Measurements from ENCODE around the gene RMI1.

Gene RMI1

GRCh38 chr9:83956436-83957247, 24.0 kb upstream of the RMI1 start:
- no peaks in the 10 kb centered on the region for H3K9me3 ChIP-seq (ENCODE audit: control insufficient read depth, low read length)
- H3K4me1 ChIP-seq (ENCODE audit: control insufficient read depth, insufficient read depth, low read depth, low read length), result peaks cover 6% of the 10 kb centered on the region
- H3K14ac ChIP-seq (ENCODE audit: low read length in 2 of 2), result peak overlapping the region in 1 of 2 experiments; percentile 55
- H3K9ac ChIP-seq (ENCODE audit: low read length), result peak overlapping the region; percentile 95
- H2BK5ac ChIP-seq (ENCODE audit: low read depth, low read length, poor library complexity, severe bottlenecking), result peak overlapping the region; percentile 15
- no peaks in the 10 kb centered on the region for H3K27me3 ChIP-seq (ENCODE audit: control insufficient read depth in 1 of 2, insufficient read depth in 1 of 2, low read length in 2 of 2)
- no peaks in the 10 kb centered on the region for H3K79me1 ChIP-seq (replicated peaks; ENCODE audit: low read length, poor library complexity, severe bottlenecking)
- H2AK5ac ChIP-seq (ENCODE audit: low read length, severe bottlenecking), result peak overlapping the region; percentile 31
- peak overlapping the region; percentile 26 for H2BK15ac ChIP-seq (ENCODE audit: low read depth, poor library complexity, severe bottlenecking)
- peak overlapping the region in 1 of 2 experiments; percentile 19 for H2BK12ac ChIP-seq (ENCODE audit: low read length in 2 of 2)
- H3K18ac ChIP-seq (ENCODE audit: low read depth in 1 of 2, low read length in 2 of 2), result peak overlapping the region; percentile 38 to 91
- peaks cover 7 to 15% of the 10 kb centered on the region in 2 experiments for H3K36me3 ChIP-seq (ENCODE audit: control insufficient read depth in 1 of 2, insufficient read depth in 2 of 2, low read depth in 1 of 2, low read length in 2 of 2)
- peak overlapping the region in 1 of 2 experiments; percentile 68 for H3K4ac ChIP-seq (ENCODE audit: low read depth in 1 of 2, low read length in 2 of 2)
- peak overlapping the region; percentile 43 for H2AFZ ChIP-seq (ENCODE audit: low read depth, low read length)
- H4K91ac ChIP-seq (ENCODE audit: low read length), result peak overlapping the region; percentile 31
- peak; percentile 33 for DNase-seq
- no peak overlapping the region for H3K27ac ChIP-seq (ENCODE audit: low read length, poor library complexity, severe bottlenecking)
- H4K8ac ChIP-seq (ENCODE audit: low read length), result peak overlapping the region; percentile 92
- H3K4me2 ChIP-seq (ENCODE audit: low read length, poor library complexity, severe bottlenecking), result peak overlapping the region; percentile 33
- 57% methylated on average over 54 of the region's 57 CpGs for WGBS
- no peak overlapping the region for H2BK120ac ChIP-seq (ENCODE audit: low read depth, low read length)
- peak overlapping the region; percentile 59 to 91 for H3K4me3 ChIP-seq (ENCODE audit: insufficient read depth in 1 of 2, low read depth in 1 of 2, low read length in 2 of 2)
- H3K23ac ChIP-seq (ENCODE audit: low read length in 2 of 2), result no peak overlapping the region

DNA sequence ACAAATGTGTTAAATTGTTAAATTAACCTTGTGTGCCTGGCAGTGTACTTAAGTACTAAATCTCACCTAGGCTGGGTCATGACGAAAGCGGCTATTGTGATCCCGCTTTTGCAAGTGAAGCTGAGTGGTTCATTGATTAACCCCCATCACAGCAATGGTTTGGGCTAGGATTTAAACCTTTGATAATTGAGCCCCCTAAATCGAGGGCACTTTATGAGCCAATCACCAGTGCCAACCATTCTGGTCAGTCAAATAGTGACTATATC, 23.4 kb upstream of the RMI1 start:
- H2BK120ac ChIP-seq (ENCODE audit: low read depth, low read length), result no peak overlapping the region
- peak overlapping the region; percentile 24 for H3K4me2 ChIP-seq (ENCODE audit: low read length, poor library complexity, severe bottlenecking)
- DNase-seq, result no peak
- peaks cover 6% of the 10 kb centered on the region for H3K4me1 ChIP-seq (ENCODE audit: control insufficient read depth, insufficient read depth, low read depth, low read length)
- H3K4ac ChIP-seq (ENCODE audit: low read depth in 1 of 2, low read length in 2 of 2), result no peak overlapping the region
- H3K79me1 ChIP-seq (replicated peaks; ENCODE audit: low read length, poor library complexity, severe bottlenecking), result no peaks in the 10 kb centered on the region
- H2BK5ac ChIP-seq (ENCODE audit: low read depth, low read length, poor library complexity, severe bottlenecking), result peak overlapping the region; percentile 15
- no peak overlapping the region for H3K23ac ChIP-seq (ENCODE audit: low read length in 2 of 2)
- H2BK12ac ChIP-seq (ENCODE audit: low read length in 2 of 2), result no peak overlapping the region
- no peak overlapping the region for H4K91ac ChIP-seq (ENCODE audit: low read length)
- H3K36me3 ChIP-seq (ENCODE audit: control insufficient read depth in 1 of 2, insufficient read depth in 2 of 2, low read depth in 1 of 2, low read length in 2 of 2), result peaks cover 7 to 10% of the 10 kb centered on the region in 2 experiments
- no peaks in the 10 kb centered on the region for H3K9me3 ChIP-seq (ENCODE audit: control insufficient read depth, low read length)
- H2AK5ac ChIP-seq (ENCODE audit: low read length, severe bottlenecking), result peak overlapping the region; percentile 31
- H3K27ac ChIP-seq (ENCODE audit: low read length, poor library complexity, severe bottlenecking), result no peak overlapping the region
- H2AFZ ChIP-seq (ENCODE audit: low read depth, low read length), result no peak overlapping the region
- H2BK15ac ChIP-seq (ENCODE audit: low read depth, poor library complexity, severe bottlenecking), result no peak overlapping the region
- no peak overlapping the region for H4K8ac ChIP-seq (ENCODE audit: low read length)
- no peak overlapping the region for H3K14ac ChIP-seq (ENCODE audit: low read length in 2 of 2)
- peak overlapping the region; percentile 95 for H3K9ac ChIP-seq (ENCODE audit: low read length)
- no peak overlapping the region for H3K18ac ChIP-seq (ENCODE audit: low read depth in 1 of 2, low read length in 2 of 2)
- H3K4me3 ChIP-seq (ENCODE audit: insufficient read depth in 1 of 2, low read depth in 1 of 2, low read length in 2 of 2), result peak overlapping the region in 1 of 2 experiments; percentile 91
- no peaks in the 10 kb centered on the region for H3K27me3 ChIP-seq (ENCODE audit: control insufficient read depth in 1 of 2, insufficient read depth in 1 of 2, low read length in 2 of 2)
- 99% methylated on average over 3 of the region's 4 CpGs for WGBS

DNA sequence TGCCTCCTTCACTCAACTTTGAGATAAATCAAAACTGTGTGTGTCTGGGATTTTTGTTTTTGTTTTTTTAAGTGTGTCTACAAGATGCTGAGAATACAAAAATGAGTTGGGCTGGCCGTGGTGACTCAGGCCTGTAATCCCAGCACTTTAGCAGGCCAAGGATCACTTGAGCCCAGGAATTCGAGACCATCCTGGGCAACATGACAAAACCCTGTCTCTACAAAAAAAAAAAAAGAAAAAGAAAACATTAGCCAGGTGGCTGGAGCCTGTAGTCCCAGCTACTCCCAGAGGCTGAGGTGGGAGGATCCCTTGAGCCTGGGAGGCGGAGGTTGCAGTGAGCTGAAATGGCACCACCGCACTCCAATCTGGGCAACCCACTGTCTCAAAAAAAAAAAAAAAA, 21.5 kb upstream of the RMI1 start:
- peak overlapping the region; percentile 23 for H3K9ac ChIP-seq (ENCODE audit: low read length)
- no peak overlapping the region for H2BK120ac ChIP-seq (ENCODE audit: low read depth, low read length)
- peaks cover 2 to 7% of the 10 kb centered on the region in 2 experiments for H3K36me3 ChIP-seq (ENCODE audit: control insufficient read depth in 1 of 2, insufficient read depth in 2 of 2, low read depth in 1 of 2, low read length in 2 of 2)
- WGBS, result 55% methylated on average over 4 of the region's 4 CpGs
- no peak overlapping the region for H2BK12ac ChIP-seq (ENCODE audit: low read length in 2 of 2)
- no peak overlapping the region for H3K18ac ChIP-seq (ENCODE audit: low read depth in 1 of 2, low read length in 2 of 2)
- no peaks in the 10 kb centered on the region for H3K27me3 ChIP-seq (ENCODE audit: control insufficient read depth in 1 of 2, insufficient read depth in 1 of 2, low read length in 2 of 2)
- no peak overlapping the region for H2BK15ac ChIP-seq (ENCODE audit: low read depth, poor library complexity, severe bottlenecking)
- H2BK5ac ChIP-seq (ENCODE audit: low read depth, low read length, poor library complexity, severe bottlenecking), result no peak overlapping the region
- no peaks in the 10 kb centered on the region for H3K9me3 ChIP-seq (ENCODE audit: control insufficient read depth, low read length)
- no peak overlapping the region for H3K4ac ChIP-seq (ENCODE audit: low read depth in 1 of 2, low read length in 2 of 2)
- H3K4me1 ChIP-seq (ENCODE audit: control insufficient read depth, insufficient read depth, low read depth, low read length), result peaks cover 6% of the 10 kb centered on the region
- peak overlapping the region; percentile 71 for H3K27ac ChIP-seq (ENCODE audit: low read length, poor library complexity, severe bottlenecking)
- no peak overlapping the region for H3K14ac ChIP-seq (ENCODE audit: low read length in 2 of 2)
- no peak overlapping the region for H3K4me3 ChIP-seq (ENCODE audit: insufficient read depth in 1 of 2, low read depth in 1 of 2, low read length in 2 of 2)
- H3K4me2 ChIP-seq (ENCODE audit: low read length, poor library complexity, severe bottlenecking), result no peak overlapping the region
- no peak overlapping the region for H3K23ac ChIP-seq (ENCODE audit: low read length in 2 of 2)
- no peak overlapping the region for H2AK5ac ChIP-seq (ENCODE audit: low read length, severe bottlenecking)
- H2AFZ ChIP-seq (ENCODE audit: low read depth, low read length), result no peak overlapping the region
- no peaks in the 10 kb centered on the region for H3K79me1 ChIP-seq (replicated peaks; ENCODE audit: low read length, poor library complexity, severe bottlenecking)
- peak; percentile 76 for DNase-seq
- no peak overlapping the region for H4K91ac ChIP-seq (ENCODE audit: low read length)
- no peak overlapping the region for H4K8ac ChIP-seq (ENCODE audit: low read length)

DNA sequence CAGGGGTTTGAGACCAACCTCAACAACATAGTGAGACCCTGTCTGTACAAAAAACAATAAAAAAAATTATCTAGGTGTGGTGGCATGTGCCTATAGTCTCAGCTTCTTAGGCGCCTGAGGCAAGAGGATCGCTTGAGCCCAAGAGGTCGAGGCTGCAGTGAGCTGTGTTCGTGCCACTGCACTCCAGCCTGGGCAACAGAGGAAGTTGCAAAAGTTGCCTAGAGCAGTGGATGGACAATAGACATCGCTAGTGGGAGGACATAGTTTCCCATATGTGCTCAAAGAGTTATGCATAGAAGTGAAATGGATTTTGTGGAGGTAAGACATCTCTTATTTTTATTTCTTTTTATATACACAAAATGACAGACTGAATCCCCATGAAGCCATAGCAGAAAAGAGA, 19.6 kb upstream of the RMI1 start:
- no peak overlapping the region for H2BK15ac ChIP-seq (ENCODE audit: low read depth, poor library complexity, severe bottlenecking)
- no peak overlapping the region for H3K9ac ChIP-seq (ENCODE audit: low read length)
- H3K36me3 ChIP-seq (ENCODE audit: control insufficient read depth in 1 of 2, insufficient read depth in 2 of 2, low read depth in 1 of 2, low read length in 2 of 2), result peaks cover under 1 to 8% of the 10 kb centered on the region in 2 experiments
- no peaks in the 10 kb centered on the region for H3K27me3 ChIP-seq (ENCODE audit: control insufficient read depth in 1 of 2, insufficient read depth in 1 of 2, low read length in 2 of 2)
- H3K27ac ChIP-seq (ENCODE audit: low read length, poor library complexity, severe bottlenecking), result no peak overlapping the region
- H4K8ac ChIP-seq (ENCODE audit: low read length), result no peak overlapping the region
- H2AFZ ChIP-seq (ENCODE audit: low read depth, low read length), result no peak overlapping the region
- H2AK5ac ChIP-seq (ENCODE audit: low read length, severe bottlenecking), result no peak overlapping the region
- no peak overlapping the region for H3K4ac ChIP-seq (ENCODE audit: low read depth in 1 of 2, low read length in 2 of 2)
- H2BK120ac ChIP-seq (ENCODE audit: low read depth, low read length), result no peak overlapping the region
- no peak for DNase-seq
- no peak overlapping the region for H3K4me3 ChIP-seq (ENCODE audit: insufficient read depth in 1 of 2, low read depth in 1 of 2, low read length in 2 of 2)
- H3K4me1 ChIP-seq (ENCODE audit: control insufficient read depth, insufficient read depth, low read depth, low read length), result peaks cover 6% of the 10 kb centered on the region
- no peaks in the 10 kb centered on the region for H3K79me1 ChIP-seq (replicated peaks; ENCODE audit: low read length, poor library complexity, severe bottlenecking)
- no peak overlapping the region for H2BK5ac ChIP-seq (ENCODE audit: low read depth, low read length, poor library complexity, severe bottlenecking)
- H3K18ac ChIP-seq (ENCODE audit: low read depth in 1 of 2, low read length in 2 of 2), result no peak overlapping the region
- H3K14ac ChIP-seq (ENCODE audit: low read length in 2 of 2), result no peak overlapping the region
- H2BK12ac ChIP-seq (ENCODE audit: low read length in 2 of 2), result no peak overlapping the region
- H4K91ac ChIP-seq (ENCODE audit: low read length), result no peak overlapping the region
- H3K23ac ChIP-seq (ENCODE audit: low read length in 2 of 2), result no peak overlapping the region
- no peak overlapping the region for H3K4me2 ChIP-seq (ENCODE audit: low read length, poor library complexity, severe bottlenecking)
- H3K9me3 ChIP-seq (ENCODE audit: control insufficient read depth, low read length), result no peaks in the 10 kb centered on the region
- 95% methylated on average over 4 of the region's 5 CpGs for WGBS
